Mesodermal cell (in vitro differentiated cells): ENCODE results near the gene FBF1. TPM values are rescaled to one million over a fixed set of nuclear protein-coding genes. Genes with fewer than 3 reads are reported as not detected.

ENCODE experiments used
- H3K27ac ChIP-seq: 2 replicates; pipeline ENCODE4 v1.7.0; 2013; ENCODE audit warnings: mild to moderate bottlenecking, low read depth, low read length, moderate library complexity; ENCODE audit not compliant: severe bottlenecking
- H3K36me3 ChIP-seq: 2 replicates; pipeline ENCODE4 v1.7.1; 2013; ENCODE audit warnings: mild to moderate bottlenecking, low read length, moderate library complexity; ENCODE audit not compliant: control insufficient read depth, insufficient read depth
- H3K4me1 ChIP-seq: one replicate; pipeline ENCODE4 v1.7.1; 2013; ENCODE audit warnings: mild to moderate bottlenecking, low read length; ENCODE audit not compliant: insufficient read depth, control insufficient read depth, poor library complexity, severe bottlenecking
- H3K4me3 ChIP-seq: 2 replicates; pipeline ENCODE4 v1.7.0; 2013; ENCODE audit warnings: low read length, control low read depth, mild to moderate bottlenecking; ENCODE audit not compliant: insufficient read depth, poor library complexity, severe bottlenecking; ENCODE audit errors: extremely low read depth
- H3K9me3 ChIP-seq: 2 replicates; pipeline ENCODE4 v1.7.1; 2013; ENCODE audit warnings: mild to moderate bottlenecking, low read length, moderate library complexity; ENCODE audit not compliant: control insufficient read depth
- WGBS, 2 experiments: methylation state at CpG; one replicate each; pipeline ENCODE4 v1.1.5; 2013; ENCODE audit warnings: missing lambda C conversion rate in 2 of 2; ENCODE audit not compliant: insufficient coverage in 2 of 2; 5-methylcytosine and 5-hydroxymethylcytosine counted together
- polyA plus RNA-seq, 2 experiments: library from polyadenylated mRNA; stranded (reverse); fragments of 50-300 nt; gene quantifications; one replicate each; pipeline ENCODE4 v1.2.3, GENCODE V29; 2013

The FBF1 gene
- polyA plus RNA-seq (2013, experiment 1 of 2) = 7.7 TPM
- 6.1 TPM for polyA plus RNA-seq (2013, experiment 2 of 2)

DNA sequence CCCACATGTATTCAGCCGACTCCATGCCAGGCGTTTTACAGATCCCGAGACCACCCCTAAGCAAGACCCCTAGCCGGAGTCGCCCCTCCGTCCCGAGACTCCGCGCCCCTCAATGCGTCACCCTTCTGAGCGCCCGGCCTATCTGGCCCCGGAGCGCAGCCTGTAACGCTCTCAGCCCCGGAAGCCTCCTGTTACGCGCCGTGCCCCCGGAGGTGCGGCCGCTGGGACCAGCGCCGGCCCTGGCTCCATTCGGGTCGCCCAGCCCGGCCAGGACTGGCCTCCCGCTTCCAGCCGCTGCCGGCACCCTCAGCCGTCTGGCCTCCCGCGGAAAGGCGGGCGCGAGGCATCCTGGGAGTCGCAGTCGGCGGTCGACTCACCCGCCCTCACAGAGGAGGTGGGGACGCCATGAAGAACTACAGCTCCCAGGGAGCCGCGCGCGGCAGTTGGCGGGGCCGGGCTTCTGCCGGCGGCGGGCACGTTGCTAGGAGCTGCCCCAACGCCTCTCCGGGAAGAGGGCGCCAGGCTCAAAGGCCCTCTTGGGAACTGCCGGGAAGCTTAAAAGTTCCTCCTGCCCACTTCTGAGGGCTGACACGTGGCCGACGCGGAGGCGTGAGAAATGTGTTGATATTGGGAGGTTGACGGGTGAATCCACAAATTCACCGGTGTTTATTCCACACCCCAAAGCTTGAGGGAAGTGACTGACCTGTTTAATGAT lies at the start of gene FBF1:
Gene FBF1, minus strand, starts transcription at position 316 of the 715 bp plus-strand sequence. CDS start 2,893 bp downstream, outside the sequence.
- WGBS, 2 experiments = 0 to 1% methylated on average over 36 to 63 of the region's 63 CpGs
- Histone ChIP-seq H3K4me3 (peak within 1 kb of the TSS; percentile 81), H3K27ac (peak within 1 kb of the TSS; percentile 59), H3K36me3 (peaks cover 24% of the 10 kb centered on the region), H3K9me3 (no peaks in the 10 kb centered on the region), H3K4me1 (peaks cover 5% of the 10 kb centered on the region)

DNA sequence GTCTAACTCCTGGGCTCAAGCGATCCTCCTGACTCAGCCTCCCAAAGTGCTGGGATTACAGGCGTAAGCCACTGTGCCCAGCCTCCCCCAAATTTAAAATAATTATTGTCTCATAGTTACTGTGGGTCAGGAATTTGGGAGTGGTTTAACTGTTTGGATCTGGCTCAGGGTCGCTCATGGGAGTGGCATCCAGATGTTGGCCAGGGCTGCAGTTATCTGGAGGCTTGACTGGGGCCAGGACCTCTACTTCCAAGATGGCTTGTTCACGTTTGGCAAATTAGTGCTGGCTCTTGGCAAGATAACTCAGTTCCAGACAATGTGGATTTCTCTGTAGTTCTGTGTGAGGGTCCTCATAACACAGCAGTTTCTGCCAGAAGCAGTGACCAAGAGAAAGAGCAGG lies 46.2 kb upstream of the FBF1 start:
- no peak overlapping the region for H3K27ac ChIP-seq
- 94 to 100% methylated on average over 1 to 2 of the region's 4 CpGs for WGBS, 2 experiments
- H3K9me3 ChIP-seq = no peaks in the 10 kb centered on the region
- H3K36me3 ChIP-seq = no peaks in the 10 kb centered on the region
- H3K4me3 ChIP-seq = no peak overlapping the region
- peaks cover 12% of the 10 kb centered on the region for H3K4me1 ChIP-seq

- H3K4me1 ChIP-seq = peaks cover 12% of the 10 kb centered on the region
- H3K36me3 ChIP-seq = no peaks in the 10 kb centered on the region
- H3K4me3 ChIP-seq = no peak overlapping the region
- H3K9me3 ChIP-seq = no peaks in the 10 kb centered on the region
- H3K27ac ChIP-seq = no peak overlapping the region
- 100% methylated on average over 1 of the region's 4 CpGs; no CpG with 5 or more reads in 1 of the 2 experiments for WGBS, 2 experiments
Measured at GRCh38 chr17:75985986-75986385, 45.1 kb upstream of the FBF1 start.

DNA sequence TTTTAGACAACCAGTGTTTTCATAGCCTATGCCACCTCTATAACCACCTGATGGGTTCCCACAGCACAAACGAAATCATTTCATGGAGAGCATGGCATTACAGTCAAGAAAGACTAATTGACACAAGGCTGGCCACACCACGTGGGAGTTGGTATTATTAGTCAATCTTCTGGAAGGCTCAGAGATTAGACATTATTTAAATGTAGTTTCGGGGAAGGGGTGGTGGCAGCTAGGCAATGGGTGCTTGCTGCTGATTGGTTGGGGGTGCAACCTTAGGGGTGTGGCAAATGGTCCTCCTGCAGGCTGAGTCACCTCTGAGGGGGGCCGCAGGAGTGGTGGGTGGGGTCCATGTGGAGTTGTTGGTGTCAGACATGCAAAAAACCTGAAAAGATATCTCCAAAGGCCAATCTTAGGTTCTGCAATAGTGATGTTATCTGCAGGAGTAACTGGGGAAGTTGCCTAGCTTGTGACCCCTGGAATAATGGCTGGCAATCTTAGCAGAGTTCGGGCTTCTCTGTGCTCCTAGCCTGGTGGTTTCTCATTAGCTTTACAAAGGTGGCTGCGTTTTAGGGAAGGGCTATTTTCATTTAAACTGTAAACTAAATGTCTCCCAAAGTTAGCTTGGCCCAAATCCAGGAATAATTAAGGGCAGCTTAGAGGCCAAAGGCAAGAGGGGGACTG lies 42.8 kb upstream of the FBF1 start:
- H3K4me3 ChIP-seq = no peak overlapping the region
- no peak overlapping the region for H3K27ac ChIP-seq
- 13 to 39% methylated on average over 4 to 5 of the region's 6 CpGs for WGBS, 2 experiments
- H3K36me3 ChIP-seq = no peaks in the 10 kb centered on the region
- no peaks in the 10 kb centered on the region for H3K9me3 ChIP-seq
- H3K4me1 ChIP-seq = peaks cover 12% of the 10 kb centered on the region

DNA sequence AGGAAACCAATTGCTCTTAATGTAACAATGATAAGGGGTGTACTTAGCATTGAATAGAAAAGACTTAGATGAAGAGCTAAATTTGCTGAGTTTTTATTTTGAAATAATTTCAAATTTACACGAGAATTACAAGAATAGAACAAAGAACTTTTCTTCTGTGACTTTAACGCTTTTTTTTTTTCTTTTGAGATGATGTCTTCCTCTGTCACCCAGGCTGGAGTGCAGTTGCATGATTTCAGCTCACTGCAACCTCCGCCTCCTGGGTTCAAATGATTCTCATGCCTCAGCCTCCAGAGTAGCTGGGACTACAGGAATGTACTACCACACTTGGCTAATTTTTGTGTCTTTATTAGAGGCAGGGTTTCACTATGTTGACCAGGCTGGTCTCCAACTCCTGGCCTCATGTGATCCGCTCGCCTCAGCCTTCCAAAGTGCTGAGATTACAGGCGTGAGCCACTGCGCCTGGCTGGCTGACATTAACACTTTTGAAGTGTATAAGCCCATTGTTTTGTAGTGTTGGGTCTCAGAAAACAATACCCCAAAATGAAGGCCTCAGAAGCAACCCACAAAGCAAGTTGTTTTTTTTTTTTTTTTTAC lies 40.3 kb upstream of the FBF1 start:
- Histone ChIP-seq H3K4me1 (peaks cover 12% of the 10 kb centered on the region), H3K9me3 (no peaks in the 10 kb centered on the region), H3K27ac (no peak overlapping the region), H3K36me3 (peaks cover 12% of the 10 kb centered on the region), H3K4me3 (no peak overlapping the region)
- WGBS, 2 experiments = 97 to 100% methylated on average over 3 to 5 of the region's 7 CpGs

DNA sequence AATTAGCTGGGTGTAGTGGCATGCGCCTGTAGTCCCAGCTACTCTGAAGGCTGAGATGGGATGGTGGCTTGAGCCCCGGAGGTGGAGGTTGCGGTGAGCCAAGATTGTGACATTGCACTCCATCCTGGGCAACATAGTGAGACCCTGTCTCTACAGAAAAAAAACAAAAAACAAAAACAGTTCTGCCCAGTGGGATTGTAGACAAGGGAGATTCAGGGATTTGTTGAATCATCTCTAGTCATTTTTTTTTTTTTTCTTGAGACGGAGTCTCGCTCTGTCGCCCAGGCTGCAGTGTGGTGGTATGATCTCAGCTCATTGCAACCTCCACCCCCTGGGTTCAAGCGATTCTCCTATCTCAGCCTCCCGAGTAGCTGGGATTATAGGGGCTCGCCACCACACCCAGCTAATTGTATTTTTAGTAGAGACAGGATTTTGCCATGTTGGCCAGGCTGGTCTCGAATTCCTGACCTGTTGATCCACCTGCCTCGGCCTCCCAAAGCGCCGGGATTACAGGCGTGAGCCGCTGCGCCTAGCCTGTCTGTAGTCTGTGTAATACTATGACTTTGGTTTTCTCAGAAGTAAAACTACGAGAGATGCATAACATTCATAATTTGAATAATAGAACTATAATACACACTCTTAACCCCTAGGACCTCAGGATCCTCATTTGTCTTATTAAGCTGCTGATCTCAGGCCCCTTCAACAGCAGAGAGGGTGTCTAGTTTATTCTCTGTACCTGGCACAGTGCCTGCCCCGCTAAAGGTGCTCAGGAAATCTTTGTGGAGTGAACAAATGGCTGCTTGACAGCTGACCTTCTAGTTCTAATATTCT lies 39.6 kb upstream of the FBF1 start:
- 72 to 81% methylated on average over 5 to 7 of the region's 18 CpGs for WGBS, 2 experiments
- H3K9me3 ChIP-seq = no peaks in the 10 kb centered on the region
- H3K27ac ChIP-seq = peak overlapping the region; percentile 97
- H3K4me1 ChIP-seq = peaks cover 12% of the 10 kb centered on the region
- peaks cover 17% of the 10 kb centered on the region for H3K36me3 ChIP-seq
- peak overlapping the region; percentile 72 for H3K4me3 ChIP-seq

DNA sequence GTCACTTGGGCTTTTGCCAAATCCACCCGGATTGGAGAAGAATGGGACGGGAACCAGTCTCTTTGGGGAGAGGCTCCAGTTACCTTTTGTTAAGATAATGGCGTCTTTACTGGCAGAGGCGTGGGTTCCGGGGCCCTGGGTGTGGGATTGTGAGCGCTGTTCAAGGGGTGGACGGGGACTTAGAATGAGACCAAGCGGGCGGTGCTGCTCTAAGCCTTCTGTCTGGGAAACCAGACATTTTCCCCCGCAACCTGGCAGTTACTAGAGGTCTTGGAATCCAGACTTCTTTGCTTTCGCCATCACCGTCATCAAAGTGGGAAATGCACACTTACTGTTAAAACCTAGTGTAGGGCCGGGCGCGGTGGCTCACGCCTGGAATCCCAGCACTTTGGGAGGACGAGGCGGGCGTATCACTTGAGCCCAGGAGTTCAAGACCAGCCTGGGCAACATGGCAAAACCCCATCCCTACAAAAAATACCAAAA lies 38.9 kb upstream of the FBF1 start:
- peaks cover 12% of the 10 kb centered on the region for H3K4me1 ChIP-seq
- peak overlapping the region; percentile 97 for H3K27ac ChIP-seq
- H3K4me3 ChIP-seq = peak overlapping the region; percentile 72
- no peaks in the 10 kb centered on the region for H3K9me3 ChIP-seq
- 9 to 13% methylated on average over 15 to 17 of the region's 19 CpGs for WGBS, 2 experiments
- peaks cover 21% of the 10 kb centered on the region for H3K36me3 ChIP-seq

GRCh38 chr17:75978938-75979704 lies 38.3 kb upstream of the FBF1 start, which contains the start of the genes ACOX1 and TEN1:
Gene ACOX1, minus strand, starts transcription at chr17:75979166. Its CDS starts 93 bp downstream, at chr17:75979073.
Gene TEN1, plus strand, starts transcription at chr17:75979240. Its CDS starts 6,953 bp downstream, at chr17:75986193.
- whole genome bisulfite sequencing, 2 experiments = 0% methylated on average over 55 to 57 of the region's 72 CpGs
- Histone ChIP-seq H3K4me3 (peak within 1 kb of the TSS; percentile 72), H3K27ac (peak within 1 kb of the TSS; percentile 97), H3K4me1 (peaks cover 12% of the 10 kb centered on the region), H3K9me3 (no peaks in the 10 kb centered on the region), H3K36me3 (peaks cover 26% of the 10 kb centered on the region)

- no peaks in the 10 kb centered on the region for H3K4me1 ChIP-seq
- no peak overlapping the region for H3K4me3 ChIP-seq
- H3K9me3 ChIP-seq = no peaks in the 10 kb centered on the region
- H3K27ac ChIP-seq = no peak overlapping the region
- H3K36me3 ChIP-seq = peaks cover 52% of the 10 kb centered on the region
- WGBS, 2 experiments = 80 to 100% methylated on average over 3 to 4 of the region's 9 CpGs
Measured at GRCh38 chr17:75976175-75976848, 35.5 kb upstream of the FBF1 start.
